OCI-LY3 (cell line): ENCODE data around the gene GNAQ.

Experiments
- CTCF ChIP-seq: fragments of 200-600, 300-600 bp; sonication (generic); IDR thresholded peaks from 2 replicates; pipeline ENCODE4 v1.5.1; 2014; ENCODE audit warnings: antibody characterized with exemption, low read length, low read depth
- EZH2phosphoT487 ChIP-seq: fragments of 200-600 bp; shearing (Covaris generic); IDR thresholded peaks from 2 replicates; pipeline ENCODE4 v1.6.1; 2018; ENCODE audit warnings: antibody characterized with exemption, mixed run types, low read depth

GRCh38 chr9:77969083-77969482, 62.5 kb downstream of the GNAQ start:
- TF ChIP-seq EZH2phosphoT487 = no peak
- TF ChIP-seq CTCF = no peak
